ENCODE measurements around the gene OR51S1.

The OR51S1 gene

DNA sequence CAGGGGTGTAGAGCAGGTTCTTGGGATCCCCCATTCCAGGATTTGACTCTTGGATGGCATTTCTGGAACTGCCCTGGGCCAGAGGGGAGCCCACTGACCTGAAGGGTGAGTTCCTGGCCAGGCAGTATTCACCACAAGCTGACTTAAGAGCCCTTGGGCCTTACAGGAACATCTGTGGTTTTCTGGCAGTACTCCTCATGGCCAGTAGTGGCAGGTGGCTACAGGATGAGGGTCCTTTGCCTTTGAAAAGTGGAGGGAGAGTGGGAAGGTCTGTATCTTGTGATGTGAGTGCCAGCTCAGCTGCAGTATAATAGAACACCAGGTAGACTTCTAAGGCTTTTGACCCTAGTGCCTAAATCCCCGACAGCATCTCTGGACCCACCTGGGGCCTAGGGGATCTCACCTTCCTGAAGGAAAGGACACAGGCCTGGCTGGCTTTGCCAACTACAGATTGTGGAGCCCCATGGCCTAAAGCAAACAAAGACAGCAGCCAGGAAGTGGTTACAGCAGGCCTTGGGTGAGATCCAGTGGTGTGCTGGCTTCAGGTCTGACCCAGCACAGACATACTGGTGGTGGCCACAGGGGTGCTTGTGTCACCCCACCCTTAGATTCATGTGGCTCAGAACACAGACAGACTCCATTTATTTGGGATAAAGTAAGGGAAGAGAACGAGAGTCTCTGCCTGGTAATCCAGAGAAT lies 9.0 kb downstream of the OR51S1 start:
- no peak overlapping the region for H3K4me3 ChIP-seq (ENCODE audit: low read length)

DNA sequence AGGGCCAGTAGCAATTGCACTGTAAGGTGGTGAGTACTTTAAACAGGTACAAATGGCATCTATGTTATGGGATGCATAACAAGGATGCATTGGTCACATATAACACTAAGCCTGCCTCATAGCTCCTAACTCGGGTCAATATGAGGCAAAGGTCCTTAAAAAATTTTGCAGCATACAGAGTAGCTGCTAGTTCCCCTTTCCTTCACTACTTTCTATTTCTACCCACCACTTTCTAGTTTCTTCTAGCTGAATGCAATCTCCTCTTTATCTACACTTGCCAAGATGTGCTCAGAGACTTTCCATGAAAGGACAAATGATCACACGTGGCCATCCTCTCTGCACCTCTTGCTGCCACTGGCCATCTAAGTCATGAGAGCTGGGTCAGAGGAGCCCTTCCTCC lies 18.1 kb downstream of the OR51S1 start:
- Histone ChIP-seq H3K9me2 (replicated peaks; ENCODE audit: control insufficient read depth, low read length) (no peaks in the 10 kb centered on the region), H3K27me3 (ENCODE audit: control insufficient read depth, low read length) (no peaks in the 10 kb centered on the region), H4K20me1 (ENCODE audit: control insufficient read depth, insufficient read depth, low read depth, low read length) (no peaks in the 10 kb centered on the region), H3F3A (ENCODE audit: control insufficient read depth, insufficient read depth) (no peaks in the 10 kb centered on the region), H3K4me1 (ENCODE audit: control insufficient read depth, low read length) (no peaks in the 10 kb centered on the region), H3K36me3 (ENCODE audit: control insufficient read depth, low read length) (no peaks in the 10 kb centered on the region), H3K4me2 (ENCODE audit: low read length) (no peak overlapping the region), H3K9me3 (ENCODE audit: control insufficient read depth, insufficient read depth, low read length) (no peaks in the 10 kb centered on the region), H3K27ac (ENCODE audit: low read depth, low read length) (no peak overlapping the region), H3K4me3 (ENCODE audit: low read length) (no peak overlapping the region), H3K79me2 (ENCODE audit: control insufficient read depth, low read length) (no peaks in the 10 kb centered on the region)
- TF ChIP-seq, protein P1, sequence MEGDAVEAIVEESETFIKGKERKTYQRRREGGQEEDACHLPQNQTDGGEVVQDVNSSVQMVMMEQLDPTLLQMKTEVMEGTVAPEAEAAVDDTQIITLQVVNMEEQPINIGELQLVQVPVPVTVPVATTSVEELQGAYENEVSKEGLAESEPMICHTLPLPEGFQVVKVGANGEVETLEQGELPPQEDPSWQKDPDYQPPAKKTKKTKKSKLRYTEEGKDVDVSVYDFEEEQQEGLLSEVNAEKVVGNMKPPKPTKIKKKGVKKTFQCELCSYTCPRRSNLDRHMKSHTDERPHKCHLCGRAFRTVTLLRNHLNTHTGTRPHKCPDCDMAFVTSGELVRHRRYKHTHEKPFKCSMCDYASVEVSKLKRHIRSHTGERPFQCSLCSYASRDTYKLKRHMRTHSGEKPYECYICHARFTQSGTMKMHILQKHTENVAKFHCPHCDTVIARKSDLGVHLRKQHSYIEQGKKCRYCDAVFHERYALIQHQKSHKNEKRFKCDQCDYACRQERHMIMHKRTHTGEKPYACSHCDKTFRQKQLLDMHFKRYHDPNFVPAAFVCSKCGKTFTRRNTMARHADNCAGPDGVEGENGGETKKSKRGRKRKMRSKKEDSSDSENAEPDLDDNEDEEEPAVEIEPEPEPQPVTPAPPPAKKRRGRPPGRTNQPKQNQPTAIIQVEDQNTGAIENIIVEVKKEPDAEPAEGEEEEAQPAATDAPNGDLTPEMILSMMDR (IDR thresholded peaks at IDR 0.05; ENCODE audit: low read depth, low read length, poor library complexity, severe bottlenecking): no peak
- no peak for TF ChIP-seq EZH2phosphoT487 (IDR thresholded peaks at IDR 0.05; ENCODE audit: borderline replicate concordance, low read length)

More for the DNA sequence above, 9.0 kb downstream of the OR51S1 start:
- TF ChIP-seq, protein P1 (IDR thresholded peaks at IDR 0.05; ENCODE audit: low read depth, low read length, poor library complexity, severe bottlenecking): no peak
- TF ChIP-seq EZH2phosphoT487 (IDR thresholded peaks at IDR 0.05; ENCODE audit: borderline replicate concordance, low read length): no peak
- Histone ChIP-seq H3K4me1 (ENCODE audit: control insufficient read depth, low read length) (no peaks in the 10 kb centered on the region), H3F3A (ENCODE audit: control insufficient read depth, insufficient read depth) (no peaks in the 10 kb centered on the region), H3K9me3 (ENCODE audit: control insufficient read depth, insufficient read depth, low read length) (no peaks in the 10 kb centered on the region), H3K9me2 (replicated peaks; ENCODE audit: control insufficient read depth, low read length) (no peaks in the 10 kb centered on the region), H3K4me2 (ENCODE audit: low read length) (no peak overlapping the region), H4K20me1 (ENCODE audit: control insufficient read depth, insufficient read depth, low read depth, low read length) (no peaks in the 10 kb centered on the region), H3K79me2 (ENCODE audit: control insufficient read depth, low read length) (no peaks in the 10 kb centered on the region), H3K27ac (ENCODE audit: low read depth, low read length) (no peak overlapping the region), H3K27me3 (ENCODE audit: control insufficient read depth, low read length) (no peaks in the 10 kb centered on the region), H3K36me3 (ENCODE audit: control insufficient read depth, low read length) (no peaks in the 10 kb centered on the region)

DNA sequence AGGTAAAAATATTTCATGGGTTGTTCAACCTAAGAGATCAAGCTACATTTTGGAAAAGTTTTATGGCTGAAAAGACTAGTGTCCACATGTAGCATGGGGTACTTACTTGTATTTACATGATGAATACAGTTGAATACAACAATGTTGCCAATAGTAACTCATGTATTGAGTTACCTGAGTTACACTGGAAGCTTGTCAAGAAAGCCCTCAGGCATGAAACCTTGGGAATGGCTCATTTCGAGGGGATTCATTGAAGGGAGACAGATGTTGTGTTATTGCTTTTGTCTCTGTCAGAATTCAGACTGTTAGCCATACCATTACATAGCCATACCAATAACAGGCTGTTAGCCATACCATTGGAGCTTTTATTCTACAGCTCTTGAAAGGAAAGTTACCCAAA lies 18.7 kb downstream of the OR51S1 start:
- TF ChIP-seq, protein P1 (IDR thresholded peaks at IDR 0.05; ENCODE audit: low read depth, low read length, poor library complexity, severe bottlenecking): no peak
- TF ChIP-seq EZH2phosphoT487 (IDR thresholded peaks at IDR 0.05; ENCODE audit: borderline replicate concordance, low read length): no peak
- Histone ChIP-seq H3K4me3 (ENCODE audit: low read length) (no peak overlapping the region), H3K27ac (ENCODE audit: low read depth, low read length) (no peak overlapping the region), H3K79me2 (ENCODE audit: control insufficient read depth, low read length) (no peaks in the 10 kb centered on the region), H4K20me1 (ENCODE audit: control insufficient read depth, insufficient read depth, low read depth, low read length) (no peaks in the 10 kb centered on the region), H3K36me3 (ENCODE audit: control insufficient read depth, low read length) (no peaks in the 10 kb centered on the region), H3K4me1 (ENCODE audit: control insufficient read depth, low read length) (no peaks in the 10 kb centered on the region), H3K9me2 (replicated peaks; ENCODE audit: control insufficient read depth, low read length) (no peaks in the 10 kb centered on the region), H3K27me3 (ENCODE audit: control insufficient read depth, low read length) (no peaks in the 10 kb centered on the region), H3K4me2 (ENCODE audit: low read length) (no peak overlapping the region), H3F3A (ENCODE audit: control insufficient read depth, insufficient read depth) (no peaks in the 10 kb centered on the region), H3K9me3 (ENCODE audit: control insufficient read depth, insufficient read depth, low read length) (no peaks in the 10 kb centered on the region)

Measured in DOHH2 (cell line).